ENCODE measurements around the gene TRIM59.
A peak's percentile ranks its signal among the peaks of the same experiment; 100 is the strongest.

The TRIM59 gene

GRCh38 chr3:160437083-160437455 lies 12.5 kb downstream of the TRIM59 start:
- Histone ChIP-seq H3K27ac (ENCODE audit: low read depth, low read length) (no peak overlapping the region), H3K27me3 (ENCODE audit: control insufficient read depth, insufficient read depth, low read length) (no peaks in the 10 kb centered on the region), H3K4me1 (ENCODE audit: control insufficient read depth, insufficient read depth, low read length) (peaks cover 7% of the 10 kb centered on the region; the same call in 1 of the 2 replicates), H3K36me3 (ENCODE audit: control insufficient read depth, insufficient read depth, low read length) (peaks cover 81% of the 10 kb centered on the region), H3K9ac (ENCODE audit: low read length) (no peak overlapping the region), H3K9me3 (ENCODE audit: control insufficient read depth, insufficient read depth, low read depth, low read length) (no peaks in the 10 kb centered on the region), H3K4me3 (ENCODE audit: low read depth, low read length) (no peak overlapping the region)

- no peak overlapping the region for H3K9ac ChIP-seq (ENCODE audit: low read length)
- H3K9me3 ChIP-seq (ENCODE audit: control insufficient read depth, insufficient read depth, low read depth, low read length), result no peaks in the 10 kb centered on the region
- H3K36me3 ChIP-seq (ENCODE audit: control insufficient read depth, insufficient read depth, low read length), result peaks cover 86% of the 10 kb centered on the region
- no peak overlapping the region for H3K27ac ChIP-seq (ENCODE audit: low read depth, low read length)
- no peak overlapping the region for H3K4me3 ChIP-seq (ENCODE audit: low read depth, low read length)
- peaks cover 7% of the 10 kb centered on the region; the same call in 1 of the 2 replicates for H3K4me1 ChIP-seq (ENCODE audit: control insufficient read depth, insufficient read depth, low read length)
- H3K27me3 ChIP-seq (ENCODE audit: control insufficient read depth, insufficient read depth, low read length), result no peaks in the 10 kb centered on the region
These were observed 13.8 kb downstream of the TRIM59 start for GRCh38 chr3:160435747-160436146.

- no peak overlapping the region for H3K9ac ChIP-seq (ENCODE audit: low read length)
- H3K27ac ChIP-seq (ENCODE audit: low read depth, low read length), result no peak overlapping the region
- no peaks in the 10 kb centered on the region for H3K27me3 ChIP-seq (ENCODE audit: control insufficient read depth, insufficient read depth, low read length)
- peaks cover 7% of the 10 kb centered on the region; the same call in 1 of the 2 replicates for H3K4me1 ChIP-seq (ENCODE audit: control insufficient read depth, insufficient read depth, low read length)
- no peaks in the 10 kb centered on the region for H3K9me3 ChIP-seq (ENCODE audit: control insufficient read depth, insufficient read depth, low read depth, low read length)
- H3K36me3 ChIP-seq (ENCODE audit: control insufficient read depth, insufficient read depth, low read length), result peaks cover 90% of the 10 kb centered on the region
- no peak overlapping the region for H3K4me3 ChIP-seq (ENCODE audit: low read depth, low read length)
These were observed 14.5 kb downstream of the TRIM59 start for GRCh38 chr3:160435095-160435494.

- Histone ChIP-seq H3K4me3 (ENCODE audit: low read depth, low read length) (no peak overlapping the region), H3K36me3 (ENCODE audit: control insufficient read depth, insufficient read depth, low read length) (peaks cover 97% of the 10 kb centered on the region), H3K9ac (ENCODE audit: low read length) (no peak overlapping the region), H3K27me3 (ENCODE audit: control insufficient read depth, insufficient read depth, low read length) (no peaks in the 10 kb centered on the region), H3K9me3 (ENCODE audit: control insufficient read depth, insufficient read depth, low read depth, low read length) (no peaks in the 10 kb centered on the region), H3K27ac (ENCODE audit: low read depth, low read length) (no peak overlapping the region), H3K4me1 (ENCODE audit: control insufficient read depth, insufficient read depth, low read length) (peaks cover 7% of the 10 kb centered on the region; the same call in 1 of the 2 replicates)
These were observed 15.5 kb downstream of the TRIM59 start for GRCh38 chr3:160434071-160434470.

GRCh38 chr3:160427832-160428424 lies 21.7 kb downstream of the TRIM59 start:
- Histone ChIP-seq H3K4me1 (ENCODE audit: control insufficient read depth, insufficient read depth, low read length) (no peaks in the 10 kb centered on the region), H3K4me3 (ENCODE audit: low read depth, low read length) (no peak overlapping the region), H3K36me3 (ENCODE audit: control insufficient read depth, insufficient read depth, low read length) (peaks cover 100% of the 10 kb centered on the region), H3K9ac (ENCODE audit: low read length) (no peak overlapping the region), H3K27ac (ENCODE audit: low read depth, low read length) (no peak overlapping the region), H3K9me3 (ENCODE audit: control insufficient read depth, insufficient read depth, low read depth, low read length) (no peaks in the 10 kb centered on the region), H3K27me3 (ENCODE audit: control insufficient read depth, insufficient read depth, low read length) (no peaks in the 10 kb centered on the region)

GRCh38 chr3:160417311-160417710 lies 32.3 kb downstream of the TRIM59 start:
- Histone ChIP-seq H3K9me3 (ENCODE audit: control insufficient read depth, insufficient read depth, low read depth, low read length) (no peaks in the 10 kb centered on the region), H3K27ac (ENCODE audit: low read depth, low read length) (no peak overlapping the region), H3K36me3 (ENCODE audit: control insufficient read depth, insufficient read depth, low read length) (peaks cover 99% of the 10 kb centered on the region), H3K4me3 (ENCODE audit: low read depth, low read length) (no peak overlapping the region), H3K4me1 (ENCODE audit: control insufficient read depth, insufficient read depth, low read length) (no peaks in the 10 kb centered on the region), H3K9ac (ENCODE audit: low read length) (no peak overlapping the region), H3K27me3 (ENCODE audit: control insufficient read depth, insufficient read depth, low read length) (no peaks in the 10 kb centered on the region)

- Histone ChIP-seq H3K9ac (ENCODE audit: low read length) (no peak overlapping the region), H3K4me1 (ENCODE audit: control insufficient read depth, insufficient read depth, low read length) (no peaks in the 10 kb centered on the region), H3K27me3 (ENCODE audit: control insufficient read depth, insufficient read depth, low read length) (no peaks in the 10 kb centered on the region), H3K27ac (ENCODE audit: low read depth, low read length) (no peak overlapping the region), H3K9me3 (ENCODE audit: control insufficient read depth, insufficient read depth, low read depth, low read length) (no peaks in the 10 kb centered on the region), H3K4me3 (ENCODE audit: low read depth, low read length) (no peak overlapping the region), H3K36me3 (ENCODE audit: control insufficient read depth, insufficient read depth, low read length) (peaks cover 93% of the 10 kb centered on the region)
These were observed 35.9 kb downstream of the TRIM59 start for GRCh38 chr3:160413613-160414248.

GRCh38 chr3:160412477-160412876 lies 37.1 kb downstream of the TRIM59 start:
- no peak overlapping the region for H3K27ac ChIP-seq (ENCODE audit: low read depth, low read length)
- no peak overlapping the region for H3K4me3 ChIP-seq (ENCODE audit: low read depth, low read length)
- no peaks in the 10 kb centered on the region for H3K4me1 ChIP-seq (ENCODE audit: control insufficient read depth, insufficient read depth, low read length)
- no peaks in the 10 kb centered on the region for H3K9me3 ChIP-seq (ENCODE audit: control insufficient read depth, insufficient read depth, low read depth, low read length)
- no peak overlapping the region for H3K9ac ChIP-seq (ENCODE audit: low read length)
- peaks cover 92% of the 10 kb centered on the region for H3K36me3 ChIP-seq (ENCODE audit: control insufficient read depth, insufficient read depth, low read length)
- H3K27me3 ChIP-seq (ENCODE audit: control insufficient read depth, insufficient read depth, low read length), result no peaks in the 10 kb centered on the region

GRCh38 chr3:160409812-160410610 lies 39.6 kb downstream of the TRIM59 start:
- Histone ChIP-seq H3K4me3 (ENCODE audit: low read depth, low read length) (no peak overlapping the region), H3K36me3 (ENCODE audit: control insufficient read depth, insufficient read depth, low read length) (peaks cover 91% of the 10 kb centered on the region), H3K27me3 (ENCODE audit: control insufficient read depth, insufficient read depth, low read length) (no peaks in the 10 kb centered on the region), H3K9ac (ENCODE audit: low read length) (no peak overlapping the region), H3K27ac (ENCODE audit: low read depth, low read length) (no peak overlapping the region), H3K9me3 (ENCODE audit: control insufficient read depth, insufficient read depth, low read depth, low read length) (no peaks in the 10 kb centered on the region), H3K4me1 (ENCODE audit: control insufficient read depth, insufficient read depth, low read length) (no peaks in the 10 kb centered on the region)

- H3K27ac ChIP-seq (ENCODE audit: low read depth, low read length), result no peak overlapping the region
- H3K4me3 ChIP-seq (ENCODE audit: low read depth, low read length), result peak overlapping the region; percentile 7; the same call in 1 of the 2 replicates
- no peaks in the 10 kb centered on the region for H3K9me3 ChIP-seq (ENCODE audit: control insufficient read depth, insufficient read depth, low read depth, low read length)
- H3K9ac ChIP-seq (ENCODE audit: low read length), result no peak overlapping the region
- peaks cover 8% of the 10 kb centered on the region; the same call in 1 of the 2 replicates for H3K4me1 ChIP-seq (ENCODE audit: control insufficient read depth, insufficient read depth, low read length)
- peaks cover 63% of the 10 kb centered on the region for H3K36me3 ChIP-seq (ENCODE audit: control insufficient read depth, insufficient read depth, low read length)
- no peaks in the 10 kb centered on the region for H3K27me3 ChIP-seq (ENCODE audit: control insufficient read depth, insufficient read depth, low read length)
These were observed 45.7 kb downstream of the TRIM59 start for GRCh38 chr3:160403796-160404470.

Data from HUES6 (cell line).